ENCODE measurements around the gene LRRC49.
"Not testable (repeated sequence)": the region's sequence is repeated elsewhere in the genome, so short reads cannot be mapped to it uniquely, and the experiment has no call there.

The LRRC49 gene

DNA sequence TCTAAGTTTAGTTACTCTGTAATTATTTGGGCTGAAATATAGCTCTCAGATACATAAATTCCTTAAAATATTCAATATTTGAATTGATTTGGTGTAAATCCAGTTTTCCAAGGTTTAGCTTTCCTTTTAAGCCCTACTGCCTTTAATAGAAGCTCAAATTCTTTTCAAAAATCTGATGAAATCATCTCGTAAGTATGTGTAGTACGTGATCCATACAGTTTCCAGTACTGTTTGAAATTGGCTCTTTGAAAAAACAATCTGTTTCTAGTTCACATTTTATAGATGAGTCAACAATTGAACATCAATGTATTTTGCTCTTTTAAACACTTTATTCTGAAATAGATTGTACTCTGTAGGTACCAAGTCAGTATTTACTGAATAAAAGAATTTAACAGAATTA is 84.2 kb downstream of the LRRC49 start:
- DNase-seq (ENCODE audit: low spot score), result no peak

DNA sequence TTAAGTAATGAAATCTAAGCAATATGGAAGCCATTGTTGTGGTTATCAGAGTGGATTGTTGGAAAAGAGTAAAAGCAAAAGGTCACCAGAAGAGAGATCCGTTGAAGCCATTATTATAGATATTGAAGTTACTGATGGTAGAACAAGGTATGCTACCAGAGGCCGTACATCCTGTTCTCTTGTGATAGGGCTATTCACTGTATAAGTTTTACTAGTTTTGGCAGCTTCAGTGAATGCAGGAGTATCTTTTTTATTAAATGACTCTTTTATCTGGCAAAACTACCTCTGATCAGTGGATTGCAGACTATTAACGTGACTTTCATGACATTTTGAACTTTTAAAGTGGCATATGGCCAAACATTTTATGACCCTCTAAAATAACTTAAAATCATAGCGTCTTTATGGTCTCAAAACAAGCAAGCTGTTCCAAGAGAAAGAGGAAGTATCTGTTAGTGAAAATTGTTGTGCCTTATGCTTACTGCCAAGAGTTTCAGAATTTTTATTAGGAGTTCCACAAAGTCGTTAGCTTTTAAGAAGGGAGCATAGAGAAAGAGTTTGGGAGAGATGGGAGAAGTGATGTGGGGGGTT is 102.9 kb downstream of the LRRC49 start:
- no peak for DNase-seq (ENCODE audit: low spot score)

DNA sequence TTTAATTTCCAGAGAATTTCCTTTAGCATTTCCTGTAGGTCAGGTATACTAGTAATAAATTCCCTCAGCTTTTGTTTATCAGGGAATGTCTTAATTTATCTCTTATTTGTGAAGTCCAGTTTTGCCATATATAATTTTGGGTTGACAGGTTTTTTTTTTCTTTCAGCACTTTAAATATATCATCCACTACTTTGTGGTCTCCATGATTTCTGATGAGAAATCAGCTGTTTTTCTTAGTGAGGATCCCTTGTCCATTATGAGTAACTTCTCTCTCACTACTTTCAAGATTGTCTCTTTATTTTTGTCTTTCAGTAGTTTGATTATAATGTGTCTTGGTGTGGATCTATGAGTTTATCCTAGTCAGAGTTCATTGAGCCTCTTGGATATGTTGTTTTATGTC is 105.7 kb downstream of the LRRC49 start:
- DNase-seq (ENCODE audit: low spot score), result no peak

- no peak for DNase-seq (ENCODE audit: low spot score)
These were observed 109.7 kb downstream of the LRRC49 start for GRCh38 chr15:71002316-71002715.

- DNase-seq (ENCODE audit: low spot score), result peak; percentile 8
These were observed 110.7 kb downstream of the LRRC49 start for GRCh38 chr15:71003319-71003718.

DNA sequence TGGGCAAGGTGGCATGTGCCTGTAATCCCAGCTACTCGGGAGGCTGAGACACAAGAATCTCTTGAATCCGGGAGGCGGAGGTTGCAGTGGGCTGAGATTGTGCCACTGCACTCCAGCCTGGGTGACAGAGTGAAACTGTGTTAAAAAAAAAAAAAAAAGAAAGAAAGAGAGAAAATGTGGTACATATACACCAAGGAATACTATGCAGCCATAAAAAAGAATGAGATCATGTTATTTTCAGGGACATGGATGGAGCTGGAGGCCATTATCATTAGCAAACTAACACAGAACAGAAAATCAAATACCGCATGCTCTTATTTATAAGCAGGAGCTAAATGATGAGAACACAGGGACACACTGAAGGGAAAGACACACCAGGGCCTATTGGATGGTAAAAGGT is 111.9 kb downstream of the LRRC49 start:
- not testable (repeated sequence) for DNase-seq (ENCODE audit: low spot score)

GRCh38 chr15:71005895-71006294 is 113.3 kb downstream of the LRRC49 start:
- no peak for DNase-seq (ENCODE audit: low spot score)

- DNase-seq (ENCODE audit: low spot score), result no peak
These were observed 115.7 kb downstream of the LRRC49 start for GRCh38 chr15:71008250-71008870.

GRCh38 chr15:71010472-71010871 is 117.8 kb downstream of the LRRC49 start:
- DNase-seq (ENCODE audit: low spot score), result no peak

DNA sequence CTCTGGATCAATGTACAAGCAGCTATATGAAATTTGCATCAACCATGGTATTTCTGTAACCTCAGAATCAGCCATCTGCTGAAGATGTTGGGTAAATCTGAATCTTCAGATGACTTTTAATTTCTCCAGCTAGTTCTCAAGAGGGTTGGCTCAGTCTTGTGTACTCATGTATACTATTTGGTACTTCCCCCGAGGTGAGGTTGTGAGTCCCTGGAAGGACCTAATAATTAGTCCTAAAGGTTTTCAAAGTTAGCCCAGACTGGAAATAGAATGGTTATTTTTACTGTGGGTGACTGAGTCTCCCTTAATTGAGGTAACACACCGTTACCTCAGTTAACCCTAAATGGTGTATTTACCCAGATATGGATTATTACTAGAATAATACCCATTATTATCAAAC is 118.4 kb downstream of the LRRC49 start:
- no peak for DNase-seq (ENCODE audit: low spot score)

DNA sequence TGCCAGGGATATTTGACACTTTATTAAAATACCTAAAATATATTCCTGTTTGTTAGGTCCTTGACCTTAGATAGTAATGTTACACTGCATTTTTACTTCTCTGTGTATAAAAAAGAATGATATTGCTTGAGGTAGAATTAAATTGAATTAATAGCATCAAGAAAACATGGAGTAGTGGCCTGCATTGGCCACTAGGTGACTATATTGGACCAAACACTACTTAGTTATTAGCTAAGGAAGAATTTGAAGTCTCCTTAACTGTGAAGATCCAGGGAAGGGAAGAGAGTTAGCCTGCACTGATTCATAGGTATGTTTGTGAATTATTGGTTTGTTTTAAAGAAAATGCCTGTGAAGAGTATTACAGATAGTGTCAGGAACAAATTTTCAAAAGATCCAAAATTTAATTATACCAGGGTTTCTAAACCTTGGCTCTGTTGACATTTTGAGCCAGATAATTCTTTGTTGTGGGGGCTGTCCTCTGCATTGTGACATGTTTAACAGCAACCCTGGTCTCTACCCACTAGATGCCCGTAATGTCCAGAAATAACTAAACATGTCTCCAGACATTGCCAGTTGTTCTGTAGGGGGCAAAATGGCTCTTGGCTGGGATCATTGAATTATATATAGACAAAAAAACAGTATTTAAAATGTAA is 119.0 kb downstream of the LRRC49 start:
- peak; percentile 9 for DNase-seq (ENCODE audit: low spot score)

- DNase-seq (ENCODE audit: low spot score), result no peak
These were observed 120.8 kb downstream of the LRRC49 start for GRCh38 chr15:71013446-71013845.

DNA sequence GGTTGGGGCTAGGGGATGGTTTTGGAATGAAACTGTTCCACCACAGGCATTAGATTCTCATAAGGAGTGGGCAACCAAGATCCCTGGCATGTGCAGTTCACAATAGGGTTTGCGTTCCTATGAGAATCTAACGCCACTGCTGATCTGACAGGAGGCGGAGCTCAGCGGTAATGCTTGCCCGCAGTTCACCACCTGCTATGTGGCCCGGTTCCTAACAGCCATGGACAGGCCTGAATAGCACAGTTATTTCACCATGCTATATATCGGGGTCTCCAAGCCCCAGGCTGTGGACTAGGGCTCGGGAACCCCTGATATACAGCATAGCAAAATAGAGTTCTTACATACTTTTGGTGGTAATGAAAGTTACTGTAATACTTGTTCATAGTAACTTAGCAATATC is 122.7 kb downstream of the LRRC49 start:
- DNase-seq (ENCODE audit: low spot score), result no peak

DNA sequence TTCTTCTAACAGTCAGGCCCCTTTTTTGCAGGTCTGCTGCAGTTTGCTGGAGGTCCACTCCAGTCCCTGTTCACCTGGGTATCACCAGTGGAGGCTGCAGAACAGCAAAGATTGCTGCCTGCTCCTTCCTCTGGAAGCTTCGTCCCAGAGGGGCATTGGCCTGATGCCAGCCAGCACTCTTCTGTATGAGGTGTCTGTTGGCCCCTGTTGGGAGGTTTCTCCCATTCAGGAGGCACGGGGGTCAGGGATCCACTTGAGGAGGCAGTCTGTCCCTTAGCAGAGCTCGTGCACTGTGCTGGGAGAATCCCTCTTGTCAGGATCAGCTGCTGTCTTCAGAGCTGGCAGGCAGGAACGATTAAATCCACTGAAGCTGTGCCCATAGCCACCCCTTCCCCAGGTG is 138.6 kb downstream of the LRRC49 start:
- DNase-seq (ENCODE audit: low spot score), result not testable (repeated sequence)

DNA sequence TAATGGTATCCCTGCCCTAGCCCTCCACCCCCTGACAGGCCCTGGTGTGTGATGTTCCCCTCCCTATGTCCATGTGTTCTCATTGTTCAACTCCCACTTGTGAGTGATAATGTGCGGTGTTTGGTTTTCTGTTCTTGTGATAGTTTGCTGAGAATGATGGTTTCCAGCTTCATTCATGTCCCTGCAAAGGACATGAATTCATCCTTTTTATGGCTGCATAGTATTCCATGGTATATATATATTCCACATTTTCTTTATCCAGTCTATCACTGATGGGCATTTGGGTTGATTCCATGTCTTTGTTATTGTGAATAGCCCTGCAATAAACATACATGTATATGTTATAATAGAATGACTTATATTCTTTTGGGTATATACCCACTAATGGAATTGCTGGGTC is 142.9 kb downstream of the LRRC49 start:
- not testable (repeated sequence) for DNase-seq (ENCODE audit: low spot score)

DNA sequence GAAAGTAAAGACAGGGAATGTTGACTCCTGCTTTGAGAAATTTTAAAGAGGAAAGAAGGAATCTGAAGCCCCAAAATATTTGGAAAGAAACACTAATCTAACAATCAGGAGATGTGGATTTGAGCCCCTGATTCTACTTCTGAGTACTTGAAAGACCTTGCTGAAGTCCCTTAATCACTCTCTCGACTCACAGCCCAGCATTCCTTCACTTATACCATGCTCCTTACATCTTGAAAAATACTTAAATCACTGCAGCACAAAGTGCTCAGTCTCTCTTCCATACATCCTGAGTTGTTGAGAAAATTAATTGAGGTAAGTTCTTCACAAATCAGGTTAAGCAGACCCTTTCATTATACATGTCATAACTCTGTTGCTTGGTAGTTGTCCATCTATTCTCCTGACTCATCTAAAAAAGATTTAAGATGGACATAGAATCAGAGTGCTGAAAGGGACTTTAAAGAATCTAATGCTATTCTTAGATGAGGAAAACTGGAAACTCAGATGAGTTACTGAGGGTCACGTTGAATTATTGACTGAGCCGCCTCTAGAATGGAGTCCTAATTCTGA is 149.8 kb downstream of the LRRC49 start:
- no peak for DNase-seq (ENCODE audit: low spot score)

DNA sequence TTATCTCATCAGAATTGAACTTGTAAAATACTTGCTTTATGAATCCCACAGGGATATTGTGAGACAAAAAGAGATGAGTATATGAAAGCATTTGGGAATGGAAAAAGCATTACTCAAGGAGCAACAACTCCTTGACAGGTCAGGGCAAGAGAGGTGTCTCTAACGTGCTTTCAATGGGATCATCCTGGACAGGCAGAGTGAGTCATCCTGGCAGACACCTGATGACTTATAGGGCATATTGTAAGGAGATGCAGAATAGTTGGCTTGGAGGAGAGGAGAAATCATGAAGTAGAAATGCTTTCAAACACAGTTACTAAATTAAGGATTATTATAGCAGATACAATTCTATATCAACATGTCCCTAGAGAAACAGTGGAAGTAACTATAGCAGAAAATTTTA is 150.7 kb downstream of the LRRC49 start:
- no peak for DNase-seq (ENCODE audit: low spot score)

DNA sequence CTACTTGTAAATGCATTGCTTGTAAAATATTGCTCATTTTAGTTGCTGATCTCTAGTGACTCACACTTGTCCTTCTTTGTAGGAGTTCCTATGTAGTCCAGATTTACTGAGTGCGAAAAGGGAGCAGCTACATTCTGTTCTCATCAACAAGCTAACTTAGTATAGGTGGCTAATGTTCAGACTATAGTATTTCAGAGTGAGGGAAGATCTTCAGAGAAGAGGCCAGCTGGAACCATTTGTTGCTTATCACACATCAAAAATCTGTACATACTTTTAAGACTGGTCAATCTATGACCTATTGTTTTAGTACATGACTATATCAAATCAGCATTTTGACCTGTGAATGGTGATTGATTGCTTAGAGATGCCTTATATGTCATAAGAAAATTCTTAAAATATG is 151.4 kb downstream of the LRRC49 start:
- no peak for DNase-seq (ENCODE audit: low spot score)

DNA sequence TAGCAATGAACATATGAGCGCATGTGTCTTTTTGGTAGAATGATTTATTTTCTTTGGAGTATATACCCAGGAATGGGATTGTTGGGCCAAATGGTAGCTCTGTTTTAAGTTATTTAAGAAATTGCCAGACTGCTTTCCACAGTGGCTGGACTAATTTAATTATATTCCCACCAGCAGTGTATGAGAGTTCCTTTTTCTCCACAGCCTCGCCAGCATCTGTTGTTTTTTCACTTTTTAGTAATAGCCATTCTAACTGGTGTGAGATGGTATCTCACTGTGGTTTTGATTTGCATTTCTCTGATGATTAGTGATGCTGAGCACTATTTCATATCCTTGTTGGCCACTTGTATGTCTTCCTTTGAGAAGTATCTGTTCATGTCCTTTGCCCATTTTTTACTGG is 153.5 kb downstream of the LRRC49 start:
- not testable (repeated sequence) for DNase-seq (ENCODE audit: low spot score)

- no peak for DNase-seq (ENCODE audit: low spot score)
These were observed 156.5 kb downstream of the LRRC49 start for GRCh38 chr15:71048913-71049675.

- no peak for DNase-seq (ENCODE audit: low spot score)
These were observed 157.2 kb downstream of the LRRC49 start for GRCh38 chr15:71049706-71050422.

- DNase-seq (ENCODE audit: low spot score), result no peak
These were observed 157.8 kb downstream of the LRRC49 start for GRCh38 chr15:71050461-71050860.
